Body of pancreas (tissue), 4 donors: Measurements from ENCODE around the gene ZNF597. TPM values are rescaled to one million over a fixed set of nuclear protein-coding genes. Genes with fewer than 3 reads are reported as not detected.

ENCODE experiments used
- ATAC-seq: fragments of 150-250 bp; one replicate; pipeline ENCODE4 v1.9.1; 2016
- DNase-seq, 4 donors: peaks; one replicate each; pipeline ENCODE4 v3.0.0-alpha.2; 2019
- H3K27ac ChIP-seq, 4 donors: fragments of 200-600 bp; sonication (generic); 1 replicate in 3 of 4; 2 replicates in 1 of 4; pipeline versions ENCODE4 v1.5.1 to v1.6.1; 2016 to 2019; ENCODE audit warnings: mild to moderate bottlenecking in 1 of 4, mixed read lengths in 1 of 4, moderate library complexity in 1 of 4
- H3K27me3 ChIP-seq, 2 donors: fragments of 200-600 bp; sonication (generic); one replicate each; pipeline ENCODE4 v1.6.0; 2016; ENCODE audit warnings: mild to moderate bottlenecking in 1 of 2
- H3K36me3 ChIP-seq, 2 donors: fragments of 200-600 bp; sonication (generic); replicated peaks in 1 of 2; 2 replicates each; pipeline ENCODE4 v1.5.1; 2016; ENCODE audit warnings: low read depth in 2 of 2; ENCODE audit not compliant: insufficient read depth in 1 of 2
- H3K4me1 ChIP-seq: fragments of 200-600 bp; sonication (generic); one replicate; pipeline ENCODE4 v1.6.0; 2016
- H3K4me3 ChIP-seq, 2 donors: fragments of 200-600 bp; sonication (generic); 1 replicate in 1 of 2; 2 replicates in 1 of 2; pipeline ENCODE4 v1.5.1; 2016 to 2019
- H3K9me3 ChIP-seq, 3 donors: fragments of 200-600 bp; sonication (generic); 1 replicate in 2 of 3; 2 replicates in 1 of 3; pipeline ENCODE4 v1.5.1; 2016
- CTCF ChIP-seq, 7 experiments: fragments of 450-650 bp in 4 of 7; fragments of 200-600 bp in 3 of 7; sonication (generic) in 3 of 7; IDR thresholded peaks; one replicate each; pipeline ENCODE4 v1.5.1; 2016 to 2019; ENCODE audit warnings: antibody characterized with exemption in 7 of 7
- POLR2A ChIP-seq, 3 donors: fragments of 450-650 bp; IDR thresholded peaks; one replicate each; pipeline ENCODE4 v1.6.1; 2016; ENCODE audit warnings: antibody characterized with exemption in 3 of 3, mild to moderate bottlenecking in 2 of 3
- WGBS, 2 donors: methylation state at CpG; one replicate each; pipeline ENCODE4 v1.1.5; 2017; 5-methylcytosine and 5-hydroxymethylcytosine counted together
- intact Hi-C: fragments of 100-400 bp; cut with DNase I; formaldehyde crosslinking; loops from one replicate; pipeline ENCODE4 v1.15.1; 2023
- microRNA-seq, 2 donors: library from miRNA; unstranded; fragments of <30 nt; microRNA quantifications; one replicate each; pipeline ENCODE4, GENCODE V29; 2016; ENCODE audit warnings: borderline number of aligned reads in 2 of 2, borderline replicate concordance in 2 of 2
- small RNA-seq: library from RNA; depleted of rRNA; stranded (forward); fragments of <200 nt; gene quantifications from one replicate; pipeline ENCODE3, GENCODE V24; 2016
- total RNA-seq, 2 donors: library from RNA; depleted of rRNA; stranded (reverse); fragments of >200 nt; gene quantifications; one replicate each; pipeline ENCODE4 v1.1.0, GENCODE V29; 2016

The ZNF597 gene
- total RNA-seq, 2 donors from 2014 or later = 1.3 to 2.3 TPM

- peaks cover 14% of the 10 kb centered on the region in 2 donors for H3K36me3 ChIP-seq
- H3K4me3 ChIP-seq = peak overlapping the region; percentile 98 to 100
- WGBS, 2 donors = 0% methylated on average over 8 to 18 of the region's 18 CpGs
- intact Hi-C loops = no loop called here
- ATAC-seq = no peak
- H3K27me3 ChIP-seq = no peaks in the 10 kb centered on the region
- H3K27ac ChIP-seq = peak overlapping the region; percentile 46 to 86 (median 84)
- H3K4me1 ChIP-seq = peaks cover 20% of the 10 kb centered on the region
- peaks cover 0 to 21% (median 0%) of the 10 kb centered on the region in 3 donors for H3K9me3 ChIP-seq
- no peak for DNase-seq
- no peak for TF ChIP-seq CTCF (IDR thresholded peaks at IDR 0.05)
- no peak for TF ChIP-seq POLR2A (IDR thresholded peaks at IDR 0.05)
These were observed 42.9 kb downstream of the ZNF597 start for GRCh38 chr16:3400446-3400778.

GRCh38 chr16:3389663-3390338 lies 53.5 kb downstream of the ZNF597 start:
- peaks cover 30% of the 10 kb centered on the region in 2 donors for H3K36me3 ChIP-seq
- intact Hi-C loops = no loop called here
- no peak for TF ChIP-seq POLR2A (IDR thresholded peaks at IDR 0.05)
- TF ChIP-seq CTCF (IDR thresholded peaks at IDR 0.05) = no peak

GRCh38 chr16:3388325-3388724 lies 55.0 kb downstream of the ZNF597 start:
- Histone ChIP-seq H3K27ac (no peak overlapping the region), H3K9me3 (peaks cover 0 to 59% (median 3%) of the 10 kb centered on the region in 3 donors), H3K4me1 (no peaks in the 10 kb centered on the region), H3K27me3 (no peaks in the 10 kb centered on the region), H3K36me3 (peaks cover 40 to 43% of the 10 kb centered on the region in 2 donors), H3K4me3 (no peak overlapping the region)
- TF ChIP-seq POLR2A (IDR thresholded peaks at IDR 0.05) (no peak), CTCF (IDR thresholded peaks at IDR 0.05) (no peak)
- ATAC-seq (no peak), DNase-seq (no peak)
- 93 to 94% methylated on average over 6 of the region's 6 CpGs for WGBS, 2 donors
- intact Hi-C loops = no loop called here

More at GRCh38 chr16:3389663-3390338, 53.5 kb downstream of the ZNF597 start:
- Histone ChIP-seq H3K9me3 (peaks cover 0 to 48% (median 0%) of the 10 kb centered on the region in 3 donors), H3K4me3 (no peak overlapping the region), H3K4me1 (no peaks in the 10 kb centered on the region), H3K27ac (no peak overlapping the region), H3K27me3 (no peaks in the 10 kb centered on the region)
- DNase-seq (no peak), ATAC-seq (no peak)
- WGBS, 2 donors = 84 to 91% methylated on average over 9 of the region's 9 CpGs

- no peak overlapping the region for H3K4me3 ChIP-seq
- intact Hi-C loops = loop anchor here (5.0 kb wide), 1 partner anchor 71 kb away; no protein-coding TSS in a partner anchor
- 94 to 95% methylated on average over 8 to 10 of the region's 10 CpGs for WGBS, 2 donors
These were observed 60.3 kb downstream of the ZNF597 start for GRCh38 chr16:3383045-3383448.

More at GRCh38 chr16:3383045-3383448, 60.3 kb downstream of the ZNF597 start:
- Histone ChIP-seq H3K27ac (no peak overlapping the region), H3K9me3 (peaks cover 0 to 83% (median 10%) of the 10 kb centered on the region in 3 donors), H3K4me1 (no peaks in the 10 kb centered on the region), H3K36me3 (peaks cover 31% of the 10 kb centered on the region in 2 donors), H3K27me3 (no peaks in the 10 kb centered on the region)
- no peak for TF ChIP-seq POLR2A (IDR thresholded peaks at IDR 0.05)
- TF ChIP-seq CTCF (IDR thresholded peaks at IDR 0.05) = no peak
- ATAC-seq (no peak), DNase-seq (no peak)

Small RNA genes lying within 50 kb of the gene (microRNA-seq; reads per million reads assigned to microRNA genes)
- 0 reads per million in 2 donors for gene MIR6126

Small RNA genes lying within 50 kb of the gene (small RNA-seq; reads per million reads assigned to genes)
- gene MIR6126 = not detected

Other genes with a start within 250 kb of the ZNF597 start
- gene ZNF200, start 208.3 kb downstream of the ZNF597 start, total RNA-seq = 1 to 10 TPM; 2.0 to 7.0 TPM
- under 1 TPM; 0.78 to 0.99 TPM for gene MEFV, start 186.9 kb downstream of the ZNF597 start, total RNA-seq
- gene ZNF263, start 160.0 kb downstream of the ZNF597 start, total RNA-seq = 10 to 100 TPM; 19.8 to 31.1 TPM
- gene TIGD7, start 138.1 kb downstream of the ZNF597 start, total RNA-seq = 1 to 10 TPM; 2.6 to 4.6 TPM
- gene ZNF75A, start 138.0 kb downstream of the ZNF597 start, total RNA-seq = 10 to 100 TPM; 12.9 to 15.3 TPM
- not detected for gene OR2C1, start 87.6 kb downstream of the ZNF597 start, total RNA-seq
- 1 to 10 TPM; 4.0 to 7.3 TPM for gene ZSCAN32, start 42.5 kb downstream of the ZNF597 start, total RNA-seq
- 10 to 100 TPM in 1 of 2 donors, 1 to 10 TPM in 1; 4.9 to 13.0 TPM for gene ZNF174, start 42.3 kb downstream of the ZNF597 start, total RNA-seq
- 10 to 100 TPM; 28.3 to 36.3 TPM for gene NAA60, start 176 bp upstream of the ZNF597 start, total RNA-seq
- gene C16orf90, start 52.0 kb upstream of the ZNF597 start, total RNA-seq = not detected
- 10 to 100 TPM in 1 of 2 donors, 1 to 10 TPM in 1; 7.8 to 20.1 TPM for gene CLUAP1, start 57.5 kb upstream of the ZNF597 start, total RNA-seq
- 1 to 10 TPM in 1 of 2 donors, under 1 TPM in 1; 0.78 to 1.3 TPM for gene NLRC3, start 133.9 kb upstream of the ZNF597 start, total RNA-seq
- 1 to 10 TPM; 3.6 to 4.2 TPM for gene SLX4, start 168.1 kb upstream of the ZNF597 start, total RNA-seq
- 10 to 100 TPM; 25.9 to 52.7 TPM for gene DNASE1, start 211.2 kb upstream of the ZNF597 start, total RNA-seq